HG03045 (cell line): ENCODE data around the gene CBFA2T2.
A peak's percentile ranks its signal among the peaks of the same experiment; 100 is the strongest.
"Not testable (repeated sequence)": the region's sequence is repeated elsewhere in the genome, so short reads cannot be mapped to it uniquely, and the experiment has no call there.

Experiments used
- ATAC-seq: cut with Tn5 transposase; IDR thresholded peaks from one replicate; pipeline ENCODE4 v1.9.1; 2021; ENCODE audit warnings: mild to moderate bottlenecking, moderate library complexity; ENCODE audit not compliant: unreplicated experiment

Gene CBFA2T2

DNA sequence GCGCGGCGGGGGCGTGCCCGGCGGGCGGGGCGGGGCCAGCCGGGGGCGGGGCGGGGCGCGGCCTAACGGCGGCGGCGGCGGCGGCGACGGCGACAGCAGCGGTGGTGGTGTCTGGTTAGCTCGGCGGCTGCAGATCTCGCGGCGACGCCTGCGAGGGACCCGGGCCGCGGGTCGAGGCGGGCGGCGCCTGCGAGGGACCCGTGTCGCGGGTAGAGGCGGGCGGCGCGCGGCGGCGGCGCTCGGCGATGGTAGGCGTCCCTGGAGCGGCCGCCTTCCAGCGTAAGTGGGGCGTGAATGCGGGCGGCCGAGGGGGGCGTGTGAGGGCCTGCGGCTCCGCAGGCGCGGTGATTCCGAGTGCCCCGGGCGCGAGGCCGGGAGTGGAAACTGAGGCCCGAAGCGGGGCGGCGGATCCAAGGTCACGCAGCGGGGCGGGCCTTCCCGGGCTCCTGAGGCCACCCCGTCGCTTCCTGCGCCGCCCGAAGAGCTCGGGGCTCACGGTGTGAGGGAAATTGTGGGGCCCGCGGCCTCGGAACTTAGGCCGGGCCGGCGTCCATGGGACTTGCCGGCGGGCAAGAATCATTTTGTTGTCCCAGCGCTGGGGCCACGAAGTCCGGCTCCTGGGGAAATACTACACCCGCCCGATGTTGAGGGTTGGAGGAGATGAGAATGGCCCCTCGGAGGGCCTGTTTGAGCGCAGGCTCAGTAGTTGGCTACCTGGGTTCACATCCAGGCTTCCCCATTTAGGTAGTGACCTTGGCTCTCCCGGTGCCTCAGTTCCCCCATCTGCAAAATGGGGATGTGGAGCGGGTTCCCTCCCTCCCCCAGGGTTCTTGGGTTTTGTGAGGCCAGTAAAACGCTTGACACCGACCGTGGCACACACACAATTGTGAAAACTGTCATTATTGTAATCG lies at the start of gene CBFA2T2:
Gene CBFA2T2, plus strand, starts transcription at position 74 of the 911 bp plus-strand sequence. Its CDS starts 172 bp downstream, at position 246.
- peak; percentile 53 for ATAC-seq

DNA sequence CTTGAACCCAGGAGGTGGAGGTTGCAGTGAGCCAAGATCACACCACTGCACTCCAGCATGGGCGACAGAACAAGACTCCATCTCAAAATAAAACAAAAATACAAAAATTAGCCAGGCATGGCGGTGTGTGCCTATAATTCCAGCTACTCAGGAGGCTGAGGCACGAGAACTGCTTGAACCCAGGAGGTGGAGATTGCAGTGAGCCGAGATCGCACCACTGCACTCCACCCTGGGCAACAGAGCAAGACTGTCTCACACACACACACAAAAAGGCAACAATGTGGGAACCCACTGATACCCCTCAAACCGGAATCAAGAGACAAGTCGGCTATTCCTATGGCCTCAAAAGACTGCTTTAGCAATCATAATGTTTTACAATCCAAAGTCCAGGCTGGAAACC lies 49.3 kb upstream of the CBFA2T2 start:
- ATAC-seq: not testable (repeated sequence)

DNA sequence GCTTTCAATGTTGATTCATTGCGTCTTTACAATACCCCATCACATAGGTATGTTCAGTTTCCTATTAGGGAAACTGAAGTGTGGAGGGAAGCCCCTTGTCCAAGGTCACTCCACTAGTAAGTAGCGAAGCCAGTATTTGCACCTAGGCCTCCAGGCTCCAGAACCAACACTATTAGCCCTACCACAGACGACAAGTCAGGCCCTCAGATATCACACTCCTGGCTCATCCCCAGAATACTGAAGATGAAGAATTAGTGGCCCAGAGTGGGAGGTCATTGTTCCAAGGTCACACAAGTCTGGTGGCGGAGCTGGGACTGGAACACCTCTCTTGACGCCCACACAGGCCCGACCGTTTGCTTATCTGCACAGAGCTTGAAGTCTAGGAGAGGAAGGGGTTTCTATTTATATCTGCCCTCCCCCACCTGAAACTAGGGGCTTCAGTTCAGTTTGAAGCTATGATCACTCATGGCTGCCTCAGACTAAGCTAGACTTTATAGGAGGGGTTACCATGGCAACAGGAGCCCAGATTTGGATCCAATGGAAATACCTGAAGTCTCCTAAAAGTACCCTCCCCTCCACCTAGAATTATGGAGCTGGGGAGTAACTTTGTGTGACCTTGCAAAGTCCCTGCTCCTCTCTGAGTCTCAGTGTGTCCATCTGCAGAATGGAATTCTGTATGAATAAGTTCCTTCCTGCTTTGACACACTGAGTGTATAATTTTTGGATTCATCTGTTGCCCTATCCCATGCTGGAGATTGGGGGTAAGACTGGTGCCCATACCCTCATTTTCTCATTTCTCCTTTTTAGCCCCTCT lies 48.5 kb upstream of the CBFA2T2 start:
- no peak for ATAC-seq

DNA sequence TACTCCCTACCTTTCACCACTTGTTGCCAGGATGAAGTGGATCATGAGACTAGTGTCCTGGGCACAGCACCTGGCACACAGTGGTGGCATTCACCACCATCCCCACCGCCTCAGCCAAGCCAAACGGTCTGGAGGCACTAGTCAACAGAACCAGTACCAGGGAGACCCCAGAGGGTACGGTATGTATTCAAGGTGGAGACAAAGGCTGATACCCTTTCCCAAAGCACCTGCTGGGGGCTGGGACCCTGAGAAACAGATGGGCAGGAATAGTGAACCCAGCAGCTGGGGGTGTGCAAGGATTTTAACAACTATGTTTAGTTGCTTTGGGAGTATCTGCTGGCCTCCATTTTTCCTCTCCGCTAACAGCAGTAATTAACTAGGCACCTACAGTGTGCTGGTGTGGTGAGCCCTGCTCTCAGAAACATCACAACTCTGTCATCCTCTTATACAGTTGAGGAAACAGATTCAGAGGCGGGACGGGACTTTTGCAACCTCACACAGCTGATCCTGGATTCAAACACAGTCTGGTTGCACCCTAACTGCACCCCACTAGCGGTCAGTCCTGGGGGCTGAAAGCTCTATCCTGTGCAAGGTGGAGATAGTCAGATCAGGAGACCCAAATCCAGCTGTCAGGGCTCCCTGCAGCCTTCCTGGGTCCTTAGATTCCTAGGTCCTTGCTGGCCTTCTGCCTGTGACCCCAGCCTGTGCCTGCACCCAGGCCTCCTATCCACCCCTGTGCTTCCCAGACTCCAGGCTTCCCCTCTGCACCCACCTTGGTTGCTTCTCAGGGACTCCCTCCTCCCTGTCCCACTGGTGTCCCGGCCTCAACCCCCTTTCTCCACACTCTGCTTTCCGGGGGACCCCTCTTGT lies 47.5 kb upstream of the CBFA2T2 start:
- ATAC-seq: no peak

DNA sequence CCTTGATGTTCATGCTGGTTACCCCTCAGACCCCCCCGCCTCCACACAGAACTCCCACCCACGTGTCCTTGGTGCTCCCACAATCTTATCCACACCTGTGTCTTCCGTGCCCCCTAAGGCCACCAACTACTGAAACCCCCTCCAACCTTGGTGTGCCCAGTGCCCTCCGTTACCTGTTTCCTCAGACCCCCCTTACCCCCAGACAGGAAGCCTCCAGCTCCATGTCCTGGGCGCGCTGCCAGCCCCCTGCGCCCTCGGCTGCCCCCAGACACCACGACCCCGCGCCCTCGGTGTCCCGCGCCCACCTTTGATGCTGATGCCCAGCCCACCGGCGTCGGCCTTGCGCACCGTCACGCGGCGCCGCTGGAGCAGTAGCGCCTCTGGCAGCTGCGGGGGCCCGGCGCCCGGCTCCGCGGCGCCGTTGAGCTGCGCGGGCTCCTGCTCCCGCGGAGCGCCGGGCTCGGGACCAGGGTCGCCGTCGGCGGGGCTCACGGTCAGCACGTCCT lies 46.8 kb upstream of the CBFA2T2 start:
- no peak for ATAC-seq

DNA sequence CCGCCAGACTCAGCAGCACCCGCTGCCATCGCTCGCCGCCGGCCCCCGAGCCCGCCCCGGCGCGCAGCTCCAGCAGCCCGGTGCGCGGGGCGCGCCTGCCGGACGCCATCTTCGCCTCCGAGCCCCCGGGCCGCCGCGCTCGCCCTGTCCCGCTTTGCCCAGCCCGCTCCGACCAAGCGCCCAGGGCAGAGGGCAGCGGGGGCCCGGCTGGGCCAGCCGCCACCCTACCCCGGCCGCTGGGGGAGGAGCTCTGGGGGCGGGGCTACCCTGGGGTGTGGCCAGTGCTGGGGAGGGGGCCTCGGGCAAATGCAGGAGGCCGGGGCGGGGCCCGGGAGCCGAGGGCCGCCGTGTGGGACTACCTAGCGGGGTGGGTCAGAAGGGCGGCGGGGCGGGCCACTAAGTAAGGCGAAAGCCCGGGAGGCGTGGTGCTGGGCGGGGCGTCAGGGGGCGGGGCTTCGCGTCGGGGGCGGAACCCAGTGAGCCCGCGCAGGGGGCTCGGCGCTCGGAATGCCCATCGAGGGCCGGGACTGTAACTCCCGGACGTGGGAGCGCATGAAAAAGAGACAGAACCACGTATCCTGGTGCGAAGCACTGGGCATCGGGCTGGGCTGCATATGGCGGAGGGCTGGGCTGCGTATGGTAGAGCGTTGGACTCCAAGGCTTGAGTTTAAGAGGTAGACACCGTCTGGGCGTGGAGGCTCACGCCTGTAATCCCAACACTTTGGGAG lies 46.2 kb upstream of the CBFA2T2 start, which contains the start of gene SNTA1:
Gene SNTA1, minus strand, starts transcription at position 252 of the 728 bp plus-strand sequence. Its CDS starts 143 bp downstream, at position 109.
- peak; percentile 77 for ATAC-seq

DNA sequence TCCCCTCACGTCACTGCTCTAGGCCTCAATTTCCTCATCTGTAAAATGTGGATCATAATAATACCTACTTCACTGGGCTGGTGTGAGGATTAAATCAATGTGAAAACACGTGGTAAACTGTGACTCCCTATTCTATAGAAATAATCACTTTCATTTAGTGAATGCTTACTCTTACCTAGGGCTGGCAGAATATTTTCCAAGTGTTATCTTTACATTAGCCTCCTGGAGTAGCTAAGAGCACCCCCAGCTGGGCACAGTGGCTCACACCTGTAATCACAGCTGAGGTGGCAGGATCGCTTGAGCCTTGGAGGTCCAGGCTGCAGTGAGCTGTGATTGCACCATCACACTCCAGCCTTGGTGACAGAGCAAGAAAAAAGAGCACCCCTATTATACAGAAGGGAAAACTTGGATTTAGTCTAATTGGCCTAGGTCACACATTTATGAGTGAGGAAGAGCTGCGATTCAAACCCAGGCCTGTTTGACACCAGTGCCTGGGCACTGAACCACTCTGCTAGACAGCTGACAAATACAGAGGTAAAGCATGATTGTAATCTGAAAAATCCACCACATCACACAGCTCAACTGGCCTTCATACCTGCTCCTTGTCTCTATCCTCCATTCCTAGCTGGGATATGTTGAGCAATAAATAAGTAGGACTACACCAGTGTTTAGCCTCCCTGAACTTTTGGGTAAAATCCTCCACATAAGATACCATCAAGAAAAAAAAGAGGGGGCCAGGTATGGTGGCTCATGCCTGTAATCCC lies 44.9 kb upstream of the CBFA2T2 start:
- ATAC-seq: no peak

DNA sequence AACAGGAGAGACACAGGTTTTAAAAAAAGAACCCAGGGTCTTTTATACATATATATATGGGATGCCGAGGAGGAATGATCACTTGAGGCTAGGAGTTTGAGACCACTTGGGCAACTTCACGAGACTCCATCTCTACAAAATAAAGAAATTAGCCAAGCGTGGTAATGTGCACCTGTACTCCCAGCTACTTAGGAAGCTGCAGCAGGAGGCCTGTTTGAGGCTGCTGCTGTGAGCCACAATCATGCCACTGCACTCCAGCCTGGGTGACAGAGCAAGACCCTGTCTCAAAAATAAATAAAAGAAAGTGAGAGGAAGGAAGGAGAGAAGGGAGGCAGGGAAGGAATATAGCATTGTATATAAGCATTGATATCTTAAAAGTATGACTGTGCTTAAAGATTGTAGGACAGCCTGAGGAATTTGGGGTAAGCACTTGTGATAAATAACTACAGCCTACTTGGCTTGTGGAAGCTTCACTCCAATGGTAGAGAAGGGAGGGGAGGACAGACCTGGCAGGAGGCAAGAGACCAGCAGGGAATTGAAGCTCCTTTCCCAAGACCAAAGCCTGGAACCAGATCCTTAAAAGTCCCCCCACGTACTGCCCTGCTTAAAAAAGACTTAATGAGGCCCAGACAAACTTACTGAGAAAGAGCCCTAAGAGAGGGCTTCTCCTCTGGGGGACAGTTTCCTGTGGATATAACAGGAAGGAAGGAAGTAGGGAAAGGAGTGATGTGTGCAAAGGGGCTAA lies 43.8 kb upstream of the CBFA2T2 start:
- ATAC-seq: no peak

DNA sequence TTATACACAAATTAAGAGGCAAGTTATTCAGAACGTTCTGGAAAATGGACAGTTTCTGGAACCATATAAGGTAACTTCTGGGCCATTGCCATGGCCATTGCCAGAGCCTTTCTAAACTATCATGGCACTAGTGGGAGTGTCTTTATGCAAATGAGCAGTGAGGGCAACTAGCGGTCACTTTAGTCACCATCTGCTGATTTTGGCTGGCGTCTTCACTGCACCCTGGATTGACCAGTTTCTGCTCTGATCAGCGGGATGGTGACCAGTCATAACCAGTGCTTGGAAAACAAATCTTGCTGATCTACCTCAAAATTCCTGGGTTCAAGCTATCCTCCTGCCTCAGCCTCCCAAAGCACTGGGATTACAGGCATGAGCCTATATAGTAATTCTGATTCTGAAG lies 39.0 kb upstream of the CBFA2T2 start:
- ATAC-seq: no peak

DNA sequence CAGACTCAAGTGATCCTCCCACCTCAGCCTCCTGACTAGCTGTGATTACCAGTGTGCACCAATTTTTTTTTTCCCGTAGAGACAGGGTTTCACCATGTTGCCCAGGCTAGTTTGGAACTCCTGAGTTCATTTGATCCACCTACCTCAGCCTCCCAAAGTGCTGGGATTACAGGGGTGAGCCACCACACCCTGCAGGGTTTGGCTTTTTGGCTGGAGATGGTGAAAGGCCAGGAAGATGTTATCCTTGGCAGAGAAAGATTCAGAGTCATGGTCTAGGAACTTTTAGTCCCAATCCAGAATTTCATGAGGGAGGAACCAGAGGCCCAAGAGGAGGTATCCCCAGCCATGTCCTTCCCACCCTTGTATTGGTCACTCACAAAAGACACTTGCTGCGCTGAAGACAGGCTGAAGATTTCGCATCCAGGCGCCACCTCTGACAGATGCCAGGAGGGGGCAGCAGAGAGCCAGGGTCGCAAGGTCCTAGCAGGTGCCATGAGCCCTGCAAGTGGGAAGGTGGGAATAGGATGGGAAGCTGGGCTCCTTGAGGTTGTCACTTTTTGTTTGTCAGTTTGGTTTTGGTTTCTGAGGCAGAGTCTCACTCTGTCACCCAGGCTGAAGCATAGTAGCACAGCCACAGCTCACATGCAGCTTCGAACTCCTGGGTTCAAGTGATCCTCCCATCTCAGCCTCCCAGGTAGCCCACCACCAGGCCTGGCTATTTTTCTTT lies 32.8 kb upstream of the CBFA2T2 start:
- ATAC-seq: not testable (repeated sequence)

DNA sequence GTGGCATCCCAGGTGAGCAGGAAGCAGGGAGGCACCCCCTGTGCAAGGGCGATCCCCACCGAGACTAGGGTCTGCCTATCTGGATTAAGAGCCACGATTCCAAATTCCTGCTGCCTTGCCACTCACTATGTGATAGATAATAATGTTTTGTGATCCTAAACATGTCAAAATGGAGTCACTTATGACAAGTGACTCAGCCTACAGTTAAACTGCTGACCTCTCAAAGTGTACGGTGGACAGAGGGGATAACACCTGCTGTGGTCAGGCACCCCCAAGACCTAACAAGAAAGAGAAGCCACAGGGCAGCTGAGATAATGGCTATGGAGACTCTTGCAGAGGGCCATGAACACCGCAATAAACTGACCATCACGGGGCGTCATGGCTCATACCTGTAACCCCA lies 30.3 kb upstream of the CBFA2T2 start:
- ATAC-seq: no peak

DNA sequence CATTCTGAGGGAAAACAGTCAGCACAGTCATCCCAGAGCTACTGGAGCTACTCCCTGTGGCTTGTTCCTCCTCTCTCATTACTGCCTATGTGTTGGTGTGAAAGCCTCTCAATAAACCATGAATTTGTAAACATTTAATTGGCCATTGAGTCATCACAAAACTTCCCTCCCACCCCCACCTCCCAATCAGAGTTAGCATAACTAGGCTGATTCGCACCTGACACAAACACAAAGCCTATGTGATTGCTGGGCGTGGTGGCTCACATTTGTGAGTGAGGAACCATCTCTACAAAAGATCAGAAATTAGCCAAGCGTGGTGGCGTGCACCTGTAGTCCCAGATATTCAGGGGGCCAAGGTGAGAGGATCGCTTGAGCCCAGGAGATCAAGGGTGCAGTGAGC lies 29.2 kb upstream of the CBFA2T2 start:
- no peak for ATAC-seq

DNA sequence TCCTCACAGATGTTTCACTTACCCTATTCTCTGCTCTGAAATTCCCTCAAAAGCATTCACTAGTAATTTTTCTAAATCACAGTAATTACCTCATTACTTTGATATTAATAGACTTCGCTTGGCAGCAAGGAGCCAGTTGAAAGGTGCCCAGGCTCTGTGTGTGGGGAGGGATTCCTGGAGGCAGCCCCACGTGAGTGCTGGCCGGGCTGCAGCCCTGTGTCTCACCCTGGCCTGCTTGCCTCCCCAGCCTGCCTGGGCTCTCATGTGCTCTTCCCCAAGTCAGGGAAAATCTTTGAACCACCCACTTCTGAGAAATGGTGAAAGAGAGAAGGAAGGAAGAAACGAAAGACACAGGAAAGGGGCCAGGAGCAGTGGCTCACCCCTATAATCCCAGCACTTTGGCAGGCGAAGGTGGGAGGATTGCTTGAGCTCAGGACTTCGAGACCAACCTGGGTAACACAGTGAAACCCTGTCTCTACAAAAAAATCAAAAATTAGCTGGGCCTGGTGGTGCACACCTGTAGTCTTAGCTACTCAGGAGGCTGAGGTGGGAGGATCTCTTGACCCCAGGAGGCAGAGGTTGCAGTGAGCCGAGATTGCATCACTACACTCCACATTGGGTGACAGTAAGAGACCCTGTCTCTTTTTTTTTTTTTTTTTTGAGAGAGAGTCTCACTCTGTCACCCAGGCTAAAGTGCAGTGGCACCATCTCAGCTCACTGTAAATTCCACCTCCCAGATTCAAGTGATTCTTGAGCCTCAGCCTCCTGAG lies 26.4 kb upstream of the CBFA2T2 start:
- no peak for ATAC-seq

DNA sequence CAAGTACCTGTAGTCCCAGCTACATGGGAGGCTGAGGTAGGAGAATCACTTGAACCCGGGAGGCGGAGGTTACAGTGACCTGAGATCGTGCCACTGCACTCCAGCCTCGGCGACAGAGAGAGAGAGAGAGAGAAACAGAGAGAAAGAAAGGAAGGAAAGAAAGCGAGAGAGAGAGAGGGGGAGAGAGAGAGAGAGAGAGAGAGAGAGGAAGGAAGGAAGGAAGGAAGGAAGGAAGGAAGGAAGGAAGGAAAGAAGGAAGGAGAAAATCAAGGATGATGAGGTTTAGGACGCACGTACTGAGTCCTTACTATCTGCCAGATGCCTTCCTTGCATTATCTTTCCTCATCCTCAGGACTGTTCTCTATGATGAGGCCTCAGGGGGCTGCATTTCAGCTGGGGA lies 25.1 kb upstream of the CBFA2T2 start:
- not testable (repeated sequence) for ATAC-seq

DNA sequence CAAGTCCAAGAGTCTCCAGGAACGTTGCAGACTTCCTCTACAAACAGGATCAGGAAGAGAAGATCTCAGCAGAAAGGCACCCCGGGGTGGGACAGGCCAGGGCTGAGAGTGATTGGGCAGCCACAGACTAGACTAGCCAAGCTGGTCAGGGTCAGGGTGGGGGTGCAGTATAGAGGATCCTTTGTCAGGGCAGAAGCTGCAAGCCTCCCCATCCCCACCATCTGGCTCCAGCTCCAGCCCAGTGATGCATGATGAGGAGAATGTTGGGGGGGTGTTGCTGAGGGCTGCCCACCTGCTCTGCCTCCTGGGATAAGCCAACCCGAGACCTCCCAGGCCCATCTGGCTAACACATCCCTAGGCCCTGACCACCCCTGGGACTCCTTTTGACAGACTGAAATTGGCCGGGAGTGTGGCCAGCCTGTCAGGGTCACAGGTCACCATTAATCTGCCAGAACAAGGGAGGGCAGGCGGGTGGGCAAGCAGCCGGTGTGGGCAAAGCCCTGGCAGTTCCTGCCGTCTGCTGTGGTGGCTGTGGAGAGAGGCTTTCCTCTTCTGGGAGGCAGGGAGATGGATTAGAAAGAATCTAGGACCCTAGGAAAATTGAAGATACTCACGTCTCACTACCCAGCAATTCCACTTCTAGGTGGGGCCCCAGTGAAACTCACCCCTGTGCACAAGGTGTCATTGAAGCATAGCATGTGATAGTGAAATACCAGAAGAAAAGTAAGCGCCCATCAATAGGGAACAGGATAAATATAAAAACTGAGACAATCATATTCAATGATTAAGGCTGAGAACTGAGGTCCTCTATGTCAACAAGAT lies 24.2 kb upstream of the CBFA2T2 start:
- ATAC-seq: no peak

DNA sequence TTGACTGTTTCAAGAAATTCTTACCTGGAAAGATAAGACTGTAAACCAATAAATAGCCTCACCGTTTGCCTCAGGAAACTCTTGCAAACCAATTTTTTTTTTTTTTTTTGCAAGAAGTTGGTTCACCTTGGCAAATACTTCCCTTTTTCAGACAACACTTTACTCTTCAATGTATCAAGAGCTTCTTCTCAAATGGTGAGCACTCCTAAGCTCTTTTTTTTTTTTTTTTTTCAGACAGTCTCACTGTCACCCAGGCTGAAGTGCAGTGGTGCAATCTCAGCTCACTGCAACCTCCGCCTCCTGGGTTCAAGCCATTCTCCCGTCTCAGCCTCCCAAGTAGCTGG lies 23.6 kb upstream of the CBFA2T2 start:
- no peak for ATAC-seq
